B cell (primary cell): ENCODE measurements around the gene CACNA1H. TPM values are rescaled to one million over a fixed set of nuclear protein-coding genes. Genes with fewer than 3 reads are reported as not detected.

ENCODE experiments used
- ATAC-seq: fragments of 200-7000 bp; cut with Tn5 transposase; one replicate; pipeline ENCODE4 v1.10.0; 2021; ENCODE audit warnings: low read depth, mild to moderate bottlenecking, moderate number of reproducible peaks, moderate library complexity
- CTCF ChIA-PET: fragments of 350-600 bp; sonication (Branson Sonifier 250); formaldehyde crosslinking; loops from one replicate; lab custom pipeline; 2021; ENCODE audit warnings: antibody characterized with exemption, inconsistent platforms; lab: Charles Lee
- POLR2A ChIA-PET: fragments of 350-600 bp; sonication (Branson Sonifier 250); formaldehyde crosslinking; loops from one replicate; lab custom pipeline; 2021; ENCODE audit warnings: antibody characterized with exemption; lab: Charles Lee
- DNase-seq: peaks from one replicate; pipeline ENCODE4 v3.0.0; 2013
- H2AFZ ChIP-seq: 2 replicates; pipeline ENCODE4 v1.6.1; 2012; ENCODE audit warnings: mild to moderate bottlenecking, low read depth, low read length; ENCODE audit not compliant: insufficient read depth, poor library complexity, severe bottlenecking
- H3K27ac ChIP-seq, 2 donors: 1 replicate in 1 of 2; 2 replicates in 1 of 2; pipeline ENCODE4 v1.5.1; 2012 to 2013; ENCODE audit warnings: low read length in 2 of 2, mild to moderate bottlenecking in 2 of 2, moderate library complexity in 1 of 2
- H3K27me3 ChIP-seq, 4 experiments: fragments of 200-600 bp in 1 of 4; sonication (generic) in 1 of 4; replicated peaks in 1 of 4; 1 replicate in 2 of 4; 2 replicates in 2 of 4; pipeline versions ENCODE4 v1.6.1 to v1.7.0; 2013 to 2016; ENCODE audit warnings: low read length in 3 of 4, mild to moderate bottlenecking in 2 of 4, mixed read lengths in 1 of 4, moderate library complexity in 1 of 4; ENCODE audit not compliant: insufficient read depth in 4 of 4, control insufficient read depth in 3 of 4; ENCODE audit errors: control extremely low read depth in 1 of 4
- H3K36me3 ChIP-seq, 2 experiments: replicated peaks in 1 of 2; 1 replicate in 1 of 2; 2 replicates in 1 of 2; pipeline versions ENCODE4 v1.6.1 to v1.7.1; 2013; ENCODE audit warnings: low read length in 1 of 2; ENCODE audit not compliant: insufficient read depth in 2 of 2, control insufficient read depth in 1 of 2; ENCODE audit errors: control extremely low read depth in 1 of 2, extremely low read depth in 1 of 2
- H3K4me1 ChIP-seq, 2 donors: fragments of 200-600 bp in 1 of 2; sonication (generic) in 1 of 2; 1 replicate in 1 of 2; 2 replicates in 1 of 2; pipeline versions ENCODE4 v1.5.1 to v1.6.1; 2013 to 2017; ENCODE audit warnings: low read length in 2 of 2; ENCODE audit not compliant: control insufficient read depth in 2 of 2, insufficient read depth in 2 of 2
- H3K4me2 ChIP-seq: replicated peaks from 2 replicates; pipeline ENCODE3; 2012; ENCODE audit warnings: mild to moderate bottlenecking, low read depth, low read length; ENCODE audit not compliant: poor library complexity, severe bottlenecking
- H3K4me3 ChIP-seq, 5 experiments: fragments of 200-600 bp in 1 of 5; sonication (generic) in 1 of 5; 1 replicate in 3 of 5; 2 replicates in 2 of 5; pipeline versions ENCODE4 v1.5.1 to v1.7.0; 2011 to 2016; ENCODE audit warnings: low read length in 4 of 5, mild to moderate bottlenecking in 4 of 5, low read depth in 2 of 5, control low read depth in 1 of 5, moderate library complexity in 1 of 5; ENCODE audit not compliant: insufficient read depth in 1 of 5; ENCODE audit errors: control extremely low read depth in 1 of 5, extremely low read depth in 1 of 5
- H3K79me2 ChIP-seq: fragments of 200-600 bp; sonication (generic); one replicate; pipeline ENCODE4 v1.6.0; 2016; ENCODE audit warnings: low read length; ENCODE audit not compliant: control insufficient read depth, insufficient read depth
- H3K9ac ChIP-seq: fragments of 200-600 bp; sonication (generic); 2 replicates; pipeline ENCODE4 v1.6.1; 2017; ENCODE audit warnings: mild to moderate bottlenecking, low read length, moderate library complexity
- H3K9me3 ChIP-seq, 3 donors: one replicate each; pipeline versions ENCODE4 v1.6.1 to v1.7.1; 2013; ENCODE audit warnings: low read length in 2 of 3; ENCODE audit not compliant: control insufficient read depth in 2 of 3, insufficient read depth in 1 of 3; ENCODE audit errors: control extremely low read depth in 1 of 3
- H4K20me1 ChIP-seq: 2 replicates; pipeline ENCODE4 v1.6.0; 2012; ENCODE audit warnings: mild to moderate bottlenecking, low read length; ENCODE audit not compliant: insufficient read depth, control insufficient read depth, poor library complexity, severe bottlenecking
- H3K27ac Mint-ChIP-seq: one replicate; pipeline ENCODE4 v1.8.0; 2021; ENCODE audit warnings: mixed read lengths
- H3K27me3 Mint-ChIP-seq: one replicate; pipeline ENCODE4 v1.8.0; 2021; ENCODE audit warnings: mixed read lengths
- H3K4me1 Mint-ChIP-seq: one replicate; pipeline ENCODE4 v1.8.0; 2021; ENCODE audit warnings: mixed read lengths
- H3K4me3 Mint-ChIP-seq: one replicate; pipeline ENCODE4 v1.8.0; 2021; ENCODE audit warnings: mixed read lengths
- H3K9me3 Mint-ChIP-seq: one replicate; pipeline ENCODE4 v1.8.0; 2022; ENCODE audit warnings: mixed read lengths; ENCODE audit not compliant: insufficient read depth
- CTCF ChIP-seq: fragments of 200-600 bp; IDR thresholded peaks from one replicate; pipeline ENCODE4 v1.8.0; 2022; ENCODE audit warnings: antibody characterized with exemption, mild to moderate bottlenecking
- EZH2 ChIP-seq: IDR thresholded peaks from 2 replicates; pipeline ENCODE4 v1.6.1; 2012; ENCODE audit warnings: borderline replicate concordance, low read depth, mild to moderate bottlenecking, moderate library complexity, low read length; ENCODE audit not compliant: insufficient read depth, poor library complexity, severe bottlenecking
- WGBS: methylation state at CpG from one replicate; pipeline ENCODE4 v1.1.5; 2013; ENCODE audit warnings: missing lambda C conversion rate; ENCODE audit not compliant: insufficient coverage; 5-methylcytosine and 5-hydroxymethylcytosine counted together
- intact Hi-C: fragments of 100-400 bp; cut with micrococcal nuclease; formaldehyde crosslinking; loops from one replicate; pipeline ENCODE4 v1.10.0; 2022
- polyA plus RNA-seq: library from polyadenylated mRNA; depleted of rRNA; stranded (reverse); fragments of >200 nt; gene quantifications from 2 replicates; pipeline ENCODE4 v1.2.3, GENCODE V29; 2012
- total RNA-seq, 2 donors: library from RNA; stranded (reverse); fragments of 120-200 nt in 1 of 2; gene quantifications; 1 replicate in 1 of 2; 2 replicates in 1 of 2; pipeline versions ENCODE4 v1.2.3 to v1.2.4, GENCODE V29; 2013 to 2022

Gene CACNA1H
- total and polyA plus RNA-seq, 2 donors (not counting 1 experiment from before 2014, with no cell fraction given): 0.05 to 0.10 TPM

- Mint-ChIP-seq H3K9me3 (peaks cover 3% of the 10 kb centered on the region), H3K4me3 (no peak overlapping the region), H3K27ac (no peak overlapping the region), H3K4me1 (no peaks in the 10 kb centered on the region), H3K27me3 (peaks cover 14% of the 10 kb centered on the region)
- Histone ChIP-seq H3K9me3 (peaks cover 0 to 33% (median 4%) of the 10 kb centered on the region in 3 donors), H3K4me3 (no peak overlapping the region), H3K79me2 (no peaks in the 10 kb centered on the region), H3K27ac (no peak overlapping the region), H3K9ac (no peak overlapping the region), H4K20me1 (no peaks in the 10 kb centered on the region), H3K4me1 (no peaks in the 10 kb centered on the region), H3K27me3 (peaks cover 0 to 3% (median 0%) of the 10 kb centered on the region in 4 experiments), H2AFZ (no peak overlapping the region), H3K4me2 (no peak overlapping the region), H3K36me3 (no peaks in the 10 kb centered on the region)
- 87% methylated on average over 38 of the region's 46 CpGs for WGBS
- no peak for ATAC-seq
- TF ChIP-seq CTCF: no peak
- TF ChIP-seq EZH2: no peak
- ChIA-PET CTCF (no interaction called here), POLR2A (no interaction called here)
- intact Hi-C loops: no loop called here
- no peak for DNase-seq
Measured at GRCh38 chr16:1144476-1145382, 8.2 kb upstream of the CACNA1H start.
